H1 (cell line): ENCODE measurements around the gene STX4. TPM values are rescaled to one million over a fixed set of nuclear protein-coding genes. Genes with fewer than 3 reads are reported as not detected.

Experiments used
- polyA plus RNA-seq, 7 experiments: library from polyadenylated mRNA; depleted of rRNA in 3 of 7; stranded (reverse) in 5 of 7; unstranded in 2 of 7; fragments of >200 nt in 5 of 7; fragments of 200-250 nt in 2 of 7; gene quantifications; 1 replicate in 5 of 7; 2 replicates in 1 of 7; 4 replicates in 1 of 7; pipeline versions ENCODE4 v1.2.1 to v1.2.3, GENCODE V29; 2011 to 2013; ENCODE audit warnings: missing spikeins in 2 of 7, mixed read lengths in 2 of 7
- total RNA-seq: library from RNA; stranded (reverse); fragmentation: NEBNext Ultra II Directional; extraction: Animal tissue kit (Norgen Biotek cat#: 25700); gene quantifications from 2 replicates; pipeline ENCODE4 v1.2.1, GENCODE V29; 2021
- TF ChIP-seq, protein P1 (sequence below): fragments of 300-600 bp; sonication (generic); IDR thresholded peaks from 2 replicates; pipeline ENCODE4 v1.7.1; 2012; ENCODE audit warnings: low read length, moderate library complexity, mild to moderate bottlenecking, inconsistent platforms; ENCODE audit not compliant: insufficient replicate concordance

STX4 gene
- total and polyA plus RNA-seq, 2 of the 8 experiments (the other 6 are each of a cell fraction or from before 2014, with no cell fraction given), result 25.8 to 32.3 TPM

DNA sequence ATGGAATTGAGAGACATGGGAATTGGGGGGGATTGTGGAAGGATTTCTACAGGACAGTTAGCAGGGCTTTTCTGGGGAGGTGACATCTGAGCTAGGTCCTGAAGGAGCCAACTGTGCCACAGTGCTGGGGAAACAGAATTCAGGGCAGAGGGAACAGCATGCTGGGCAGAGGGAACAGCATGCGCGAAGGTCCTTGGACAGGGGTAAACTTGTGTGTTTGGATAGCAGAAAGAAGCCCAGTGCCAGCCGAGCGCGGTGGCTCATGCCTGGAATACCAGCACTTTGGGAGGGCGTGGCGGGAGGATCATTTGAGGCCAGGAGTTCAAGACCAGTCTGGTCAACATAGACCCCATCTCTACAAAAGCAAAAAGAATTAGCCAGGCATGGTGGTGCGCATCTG, 26.8 kb upstream of the STX4 start (continued):
- TF ChIP-seq, protein P1, sequence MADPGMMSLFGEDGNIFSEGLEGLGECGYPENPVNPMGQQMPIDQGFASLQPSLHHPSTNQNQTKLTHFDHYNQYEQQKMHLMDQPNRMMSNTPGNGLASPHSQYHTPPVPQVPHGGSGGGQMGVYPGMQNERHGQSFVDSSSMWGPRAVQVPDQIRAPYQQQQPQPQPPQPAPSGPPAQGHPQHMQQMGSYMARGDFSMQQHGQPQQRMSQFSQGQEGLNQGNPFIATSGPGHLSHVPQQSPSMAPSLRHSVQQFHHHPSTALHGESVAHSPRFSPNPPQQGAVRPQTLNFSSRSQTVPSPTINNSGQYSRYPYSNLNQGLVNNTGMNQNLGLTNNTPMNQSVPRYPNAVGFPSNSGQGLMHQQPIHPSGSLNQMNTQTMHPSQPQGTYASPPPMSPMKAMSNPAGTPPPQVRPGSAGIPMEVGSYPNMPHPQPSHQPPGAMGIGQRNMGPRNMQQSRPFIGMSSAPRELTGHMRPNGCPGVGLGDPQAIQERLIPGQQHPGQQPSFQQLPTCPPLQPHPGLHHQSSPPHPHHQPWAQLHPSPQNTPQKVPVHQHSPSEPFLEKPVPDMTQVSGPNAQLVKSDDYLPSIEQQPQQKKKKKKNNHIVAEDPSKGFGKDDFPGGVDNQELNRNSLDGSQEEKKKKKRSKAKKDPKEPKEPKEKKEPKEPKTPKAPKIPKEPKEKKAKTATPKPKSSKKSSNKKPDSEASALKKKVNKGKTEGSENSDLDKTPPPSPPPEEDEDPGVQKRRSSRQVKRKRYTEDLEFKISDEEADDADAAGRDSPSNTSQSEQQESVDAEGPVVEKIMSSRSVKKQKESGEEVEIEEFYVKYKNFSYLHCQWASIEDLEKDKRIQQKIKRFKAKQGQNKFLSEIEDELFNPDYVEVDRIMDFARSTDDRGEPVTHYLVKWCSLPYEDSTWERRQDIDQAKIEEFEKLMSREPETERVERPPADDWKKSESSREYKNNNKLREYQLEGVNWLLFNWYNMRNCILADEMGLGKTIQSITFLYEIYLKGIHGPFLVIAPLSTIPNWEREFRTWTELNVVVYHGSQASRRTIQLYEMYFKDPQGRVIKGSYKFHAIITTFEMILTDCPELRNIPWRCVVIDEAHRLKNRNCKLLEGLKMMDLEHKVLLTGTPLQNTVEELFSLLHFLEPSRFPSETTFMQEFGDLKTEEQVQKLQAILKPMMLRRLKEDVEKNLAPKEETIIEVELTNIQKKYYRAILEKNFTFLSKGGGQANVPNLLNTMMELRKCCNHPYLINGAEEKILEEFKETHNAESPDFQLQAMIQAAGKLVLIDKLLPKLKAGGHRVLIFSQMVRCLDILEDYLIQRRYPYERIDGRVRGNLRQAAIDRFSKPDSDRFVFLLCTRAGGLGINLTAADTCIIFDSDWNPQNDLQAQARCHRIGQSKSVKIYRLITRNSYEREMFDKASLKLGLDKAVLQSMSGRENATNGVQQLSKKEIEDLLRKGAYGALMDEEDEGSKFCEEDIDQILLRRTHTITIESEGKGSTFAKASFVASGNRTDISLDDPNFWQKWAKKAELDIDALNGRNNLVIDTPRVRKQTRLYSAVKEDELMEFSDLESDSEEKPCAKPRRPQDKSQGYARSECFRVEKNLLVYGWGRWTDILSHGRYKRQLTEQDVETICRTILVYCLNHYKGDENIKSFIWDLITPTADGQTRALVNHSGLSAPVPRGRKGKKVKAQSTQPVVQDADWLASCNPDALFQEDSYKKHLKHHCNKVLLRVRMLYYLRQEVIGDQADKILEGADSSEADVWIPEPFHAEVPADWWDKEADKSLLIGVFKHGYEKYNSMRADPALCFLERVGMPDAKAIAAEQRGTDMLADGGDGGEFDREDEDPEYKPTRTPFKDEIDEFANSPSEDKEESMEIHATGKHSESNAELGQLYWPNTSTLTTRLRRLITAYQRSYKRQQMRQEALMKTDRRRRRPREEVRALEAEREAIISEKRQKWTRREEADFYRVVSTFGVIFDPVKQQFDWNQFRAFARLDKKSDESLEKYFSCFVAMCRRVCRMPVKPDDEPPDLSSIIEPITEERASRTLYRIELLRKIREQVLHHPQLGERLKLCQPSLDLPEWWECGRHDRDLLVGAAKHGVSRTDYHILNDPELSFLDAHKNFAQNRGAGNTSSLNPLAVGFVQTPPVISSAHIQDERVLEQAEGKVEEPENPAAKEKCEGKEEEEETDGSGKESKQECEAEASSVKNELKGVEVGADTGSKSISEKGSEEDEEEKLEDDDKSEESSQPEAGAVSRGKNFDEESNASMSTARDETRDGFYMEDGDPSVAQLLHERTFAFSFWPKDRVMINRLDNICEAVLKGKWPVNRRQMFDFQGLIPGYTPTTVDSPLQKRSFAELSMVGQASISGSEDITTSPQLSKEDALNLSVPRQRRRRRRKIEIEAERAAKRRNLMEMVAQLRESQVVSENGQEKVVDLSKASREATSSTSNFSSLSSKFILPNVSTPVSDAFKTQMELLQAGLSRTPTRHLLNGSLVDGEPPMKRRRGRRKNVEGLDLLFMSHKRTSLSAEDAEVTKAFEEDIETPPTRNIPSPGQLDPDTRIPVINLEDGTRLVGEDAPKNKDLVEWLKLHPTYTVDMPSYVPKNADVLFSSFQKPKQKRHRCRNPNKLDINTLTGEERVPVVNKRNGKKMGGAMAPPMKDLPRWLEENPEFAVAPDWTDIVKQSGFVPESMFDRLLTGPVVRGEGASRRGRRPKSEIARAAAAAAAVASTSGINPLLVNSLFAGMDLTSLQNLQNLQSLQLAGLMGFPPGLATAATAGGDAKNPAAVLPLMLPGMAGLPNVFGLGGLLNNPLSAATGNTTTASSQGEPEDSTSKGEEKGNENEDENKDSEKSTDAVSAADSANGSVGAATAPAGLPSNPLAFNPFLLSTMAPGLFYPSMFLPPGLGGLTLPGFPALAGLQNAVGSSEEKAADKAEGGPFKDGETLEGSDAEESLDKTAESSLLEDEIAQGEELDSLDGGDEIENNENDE, result no peak
